ENCODE data around the gene IGLL1.

IGLL1 gene

DNA sequence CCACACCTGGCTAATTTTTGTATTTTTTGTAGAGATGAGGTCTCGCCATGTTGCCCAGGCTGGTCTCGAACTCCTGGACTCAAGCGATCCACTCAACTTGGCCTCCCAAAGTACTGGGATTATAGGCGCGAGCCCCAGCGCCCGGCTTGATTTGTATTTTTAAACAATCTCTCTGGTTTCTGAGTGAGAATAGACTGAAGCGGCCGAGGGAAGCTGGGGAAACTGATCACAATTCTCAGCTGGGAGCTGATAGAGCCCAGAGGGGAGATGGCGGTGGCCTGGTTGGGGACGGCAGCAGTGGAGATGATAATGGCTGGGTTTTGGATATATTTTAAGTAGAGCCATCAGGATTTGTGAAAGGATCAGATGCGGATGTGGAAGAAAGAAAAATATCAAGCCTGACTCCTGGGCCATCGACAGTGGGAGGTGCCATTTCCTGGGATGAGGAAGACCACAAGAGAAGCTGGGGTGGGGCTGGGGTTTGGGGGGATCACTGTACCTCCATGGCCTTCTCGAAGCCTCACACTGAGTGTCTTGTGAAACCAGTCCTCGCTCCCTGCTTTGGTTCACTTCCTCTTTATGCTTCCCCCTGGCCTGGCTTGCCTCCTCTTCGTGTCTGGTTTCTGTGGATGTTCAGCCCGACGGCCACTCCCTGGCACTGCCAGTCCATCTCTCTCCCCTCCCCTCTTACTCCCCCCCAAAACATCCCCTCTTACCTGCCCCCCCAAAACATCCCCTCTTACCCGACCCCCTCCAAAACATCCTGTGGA lies 51.9 kb downstream of the IGLL1 start:
- DNase-seq (ENCODE audit: low read depth), result no peak

DNA sequence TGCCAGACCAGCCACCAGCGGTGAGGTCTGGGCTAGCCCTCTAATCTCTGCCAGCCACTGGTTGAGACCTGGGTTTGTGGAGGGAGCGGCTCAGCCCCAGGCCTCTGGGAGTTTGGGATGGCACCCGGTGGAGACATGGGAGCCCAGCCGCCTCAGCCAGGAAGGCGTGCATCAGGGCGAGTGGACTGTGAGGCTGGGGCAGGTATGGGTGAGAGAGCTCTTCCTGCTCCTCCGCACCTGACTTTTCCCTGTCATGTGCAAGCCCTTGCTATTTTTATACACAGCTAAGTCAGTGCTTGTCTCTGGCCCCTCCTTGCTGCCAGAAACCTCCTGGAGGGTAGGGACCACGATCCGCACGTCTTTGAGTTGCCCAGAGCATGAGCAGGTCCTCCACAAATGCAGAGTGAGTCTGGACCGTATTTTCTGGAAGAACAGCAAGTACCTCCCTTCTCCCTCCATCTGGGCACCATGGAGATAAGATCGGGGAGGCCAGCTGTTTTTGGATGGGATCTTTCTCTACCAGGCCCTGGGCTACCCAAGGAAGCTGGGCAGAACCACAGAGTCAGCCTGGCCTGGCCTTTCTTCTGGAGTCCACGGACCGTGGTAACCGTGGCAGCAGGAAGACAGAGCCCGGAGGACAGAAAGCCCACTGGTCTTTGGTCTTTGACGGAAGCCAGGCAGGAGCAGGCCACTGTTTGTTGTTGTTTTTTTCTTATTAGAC lies 53.3 kb downstream of the IGLL1 start:
- DNase-seq (ENCODE audit: low read depth), result no peak

DNA sequence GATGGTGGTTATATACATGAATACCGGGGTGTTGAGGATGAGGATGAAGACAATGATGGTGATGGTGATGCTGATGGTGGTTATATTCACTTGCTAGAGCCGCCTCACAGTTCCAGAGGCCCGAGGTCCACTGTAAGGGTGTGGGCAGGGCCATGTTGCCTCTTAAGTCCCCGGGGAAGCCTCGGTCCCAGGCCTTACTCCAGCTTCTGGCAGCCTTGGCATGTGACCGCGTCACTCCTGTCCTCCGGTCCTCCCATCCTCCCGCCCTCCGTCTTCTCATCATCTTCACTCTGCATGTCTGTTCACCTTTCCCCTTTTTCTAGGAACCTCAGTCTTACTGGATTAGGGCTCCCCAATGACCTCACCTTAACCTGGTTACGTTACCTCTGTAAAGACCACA lies 54.6 kb downstream of the IGLL1 start:
- DNase-seq (ENCODE audit: low read depth), result no peak

DNA sequence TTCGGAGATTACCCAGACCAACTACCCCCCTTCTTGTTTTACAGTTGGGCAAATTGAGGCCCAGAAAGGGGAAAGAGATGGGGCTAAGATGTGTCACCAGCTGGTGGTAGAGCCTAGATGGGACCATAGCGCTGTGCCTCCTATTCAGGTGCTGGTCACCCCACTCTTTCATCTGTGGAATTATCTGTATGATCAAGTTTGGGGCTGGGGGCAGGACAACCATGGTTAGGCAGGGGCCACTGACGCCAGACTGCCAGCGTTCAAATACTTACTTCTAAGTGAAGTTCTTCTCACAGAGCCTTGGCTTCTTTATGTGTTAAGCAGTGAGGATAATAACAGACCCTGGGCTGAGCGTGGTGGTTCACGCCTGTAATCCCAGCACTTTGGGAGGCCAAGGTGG lies 55.9 kb downstream of the IGLL1 start:
- DNase-seq (ENCODE audit: low read depth), result no peak

DNA sequence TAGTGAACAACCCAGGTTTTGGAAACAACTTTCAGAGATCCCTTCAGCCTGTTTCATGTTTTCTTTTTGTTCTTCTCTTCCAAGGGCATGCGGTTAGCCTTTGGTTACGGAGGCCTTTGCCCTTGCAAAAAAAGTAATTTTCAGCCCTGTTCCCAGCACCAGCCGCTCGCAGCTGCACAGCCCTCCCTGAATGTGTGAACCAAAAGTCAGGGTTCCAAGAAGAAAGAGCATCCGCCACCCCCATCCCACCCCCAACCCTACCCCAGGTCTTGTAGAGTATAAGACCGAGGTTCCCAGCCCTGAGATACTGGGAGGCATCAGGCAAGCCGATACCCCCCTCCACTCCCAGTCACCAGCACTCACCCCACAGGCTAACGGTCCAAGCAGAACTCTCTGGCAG lies 56.4 kb downstream of the IGLL1 start:
- DNase-seq (ENCODE audit: low read depth), result no peak

All from amniotic epithelial cell (primary cell).